ENCODE results near the gene PSKH1. TPM values are rescaled to one million over a fixed set of nuclear protein-coding genes. Genes with fewer than 3 reads are reported as not detected.

PSKH1 gene
- polyA plus RNA-seq, 4 donors: 13.8 to 29.2 (median 23.6) TPM

DNA sequence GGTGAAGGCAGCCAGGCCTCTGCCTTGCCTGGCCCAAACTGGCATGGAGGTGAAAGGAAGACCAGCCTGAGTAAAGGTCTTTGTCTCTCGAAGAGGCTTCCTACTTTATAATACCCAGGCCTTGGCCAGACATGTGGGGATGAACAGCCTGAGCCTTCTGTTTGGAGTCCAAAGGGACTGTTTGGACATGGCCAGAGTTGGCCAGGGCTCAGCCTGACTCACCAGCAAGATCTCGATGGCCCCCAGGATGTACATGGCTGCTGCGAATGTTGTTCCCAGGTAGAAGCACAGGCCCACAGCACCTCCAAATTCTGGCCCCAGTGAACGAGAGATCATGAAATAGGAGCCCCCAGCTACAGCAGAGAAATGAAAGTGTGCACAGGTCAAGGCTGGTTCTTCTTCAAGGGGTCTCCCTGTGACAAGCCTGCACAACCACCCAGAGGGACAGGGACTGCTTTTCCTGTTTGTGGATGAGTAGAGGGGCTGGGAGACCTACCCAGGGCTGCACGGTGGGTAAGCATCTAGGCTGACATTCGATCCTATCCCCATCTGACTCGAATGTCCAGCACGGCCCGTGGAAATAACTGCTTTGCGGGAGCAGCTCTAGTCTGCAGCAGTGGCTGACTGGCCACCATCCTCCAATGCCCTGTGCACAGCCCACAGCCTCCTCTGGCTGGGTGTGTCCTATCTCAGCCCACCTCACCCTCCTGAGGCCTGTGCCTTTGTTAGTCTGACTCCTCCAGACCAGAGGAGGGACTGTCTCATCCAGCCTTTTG is 61.6 kb downstream of the PSKH1 start:
- Histone ChIP-seq H3K27ac (ENCODE audit: low read depth in 1 of 3, low read length in 2 of 3) (no peak overlapping the region), H3K27me3 (ENCODE audit: control insufficient read depth in 3 of 3, insufficient read depth in 3 of 3, low read length in 3 of 3) (no peaks in the 10 kb centered on the region), H3K4me1 (ENCODE audit: control insufficient read depth in 3 of 3, insufficient read depth in 2 of 3, low read depth in 1 of 3, low read length in 2 of 3) (no peaks in the 10 kb centered on the region), H3K9me3 (ENCODE audit: control insufficient read depth in 2 of 2, insufficient read depth in 1 of 2, low read depth in 1 of 2, low read length in 1 of 2) (no peaks in the 10 kb centered on the region), H3K36me3 (ENCODE audit: control insufficient read depth in 3 of 3, insufficient read depth in 2 of 3, low read depth in 1 of 3, low read length in 3 of 3) (peaks cover 0 to 72% (median 0%) of the 10 kb centered on the region in 3 donors), H3K4me3 (ENCODE audit: low read depth in 1 of 3, low read length in 3 of 3) (no peak overlapping the region)
- no peak for FAIRE-seq
- DNase-seq: no peak
- 84 to 89% (median 89%) methylated on average over 10 of the region's 10 CpGs for WGBS, 3 donors

- FAIRE-seq (no peak), DNase-seq (no peak)
- Histone ChIP-seq H3K4me1 (ENCODE audit: control insufficient read depth in 3 of 3, insufficient read depth in 2 of 3, low read depth in 1 of 3, low read length in 2 of 3) (no peaks in the 10 kb centered on the region), H3K4me3 (ENCODE audit: low read depth in 1 of 3, low read length in 3 of 3) (no peak overlapping the region), H3K27ac (ENCODE audit: low read depth in 1 of 3, low read length in 2 of 3) (no peak overlapping the region), H3K9me3 (ENCODE audit: control insufficient read depth in 2 of 2, insufficient read depth in 1 of 2, low read depth in 1 of 2, low read length in 1 of 2) (no peaks in the 10 kb centered on the region), H3K27me3 (ENCODE audit: control insufficient read depth in 3 of 3, insufficient read depth in 3 of 3, low read length in 3 of 3) (no peaks in the 10 kb centered on the region), H3K36me3 (ENCODE audit: control insufficient read depth in 3 of 3, insufficient read depth in 2 of 3, low read depth in 1 of 3, low read length in 3 of 3) (peaks cover 0 to 73% (median 0%) of the 10 kb centered on the region in 3 donors)
- 88 to 96% (median 89%) methylated on average over 9 of the region's 9 CpGs for WGBS, 3 donors
These were observed 64.6 kb downstream of the PSKH1 start for GRCh38 chr16:67957622-67958021.

GRCh38 chr16:67959536-67960329 is 66.7 kb downstream of the PSKH1 start:
- Histone ChIP-seq H3K27me3 (ENCODE audit: control insufficient read depth in 3 of 3, insufficient read depth in 3 of 3, low read length in 3 of 3) (no peaks in the 10 kb centered on the region), H3K27ac (ENCODE audit: low read depth in 1 of 3, low read length in 2 of 3) (peak overlapping the region in 1 of 3 donors; percentile 53), H3K4me3 (ENCODE audit: low read depth in 1 of 3, low read length in 3 of 3) (no peak overlapping the region), H3K36me3 (ENCODE audit: control insufficient read depth in 3 of 3, insufficient read depth in 2 of 3, low read depth in 1 of 3, low read length in 3 of 3) (peaks cover 0 to 75% (median 0%) of the 10 kb centered on the region in 3 donors), H3K4me1 (ENCODE audit: control insufficient read depth in 3 of 3, insufficient read depth in 2 of 3, low read depth in 1 of 3, low read length in 2 of 3) (peaks cover 0 to 15% (median 0%) of the 10 kb centered on the region in 3 donors), H3K9me3 (ENCODE audit: control insufficient read depth in 2 of 2, insufficient read depth in 1 of 2, low read depth in 1 of 2, low read length in 1 of 2) (no peaks in the 10 kb centered on the region)
- WGBS, 3 donors: 64 to 76% (median 71%) methylated on average over 11 of the region's 11 CpGs
- DNase-seq (peak in 1 of 2 donors; percentile 29), FAIRE-seq (no peak)

GRCh38 chr16:67961551-67961957 is 68.5 kb downstream of the PSKH1 start:
- DNase-seq: peak in 1 of 2 donors; percentile 74
- H3K27ac ChIP-seq (ENCODE audit: low read depth in 1 of 3, low read length in 2 of 3): peak overlapping the region in 1 of 3 donors; percentile 45
- H3K27me3 ChIP-seq (ENCODE audit: control insufficient read depth in 3 of 3, insufficient read depth in 3 of 3, low read length in 3 of 3): no peaks in the 10 kb centered on the region
- H3K4me1 ChIP-seq (ENCODE audit: control insufficient read depth in 3 of 3, insufficient read depth in 2 of 3, low read depth in 1 of 3, low read length in 2 of 3): peaks cover 0 to 19% (median 0%) of the 10 kb centered on the region in 3 donors
- 17 to 62% (median 39%) methylated on average over 11 to 13 of the region's 13 CpGs for WGBS, 3 donors
- H3K4me3 ChIP-seq (ENCODE audit: low read depth in 1 of 3, low read length in 3 of 3): no peak overlapping the region
- no peak for FAIRE-seq
- no peaks in the 10 kb centered on the region for H3K9me3 ChIP-seq (ENCODE audit: control insufficient read depth in 2 of 2, insufficient read depth in 1 of 2, low read depth in 1 of 2, low read length in 1 of 2)
- peaks cover 0 to 78% (median 0%) of the 10 kb centered on the region in 3 donors for H3K36me3 ChIP-seq (ENCODE audit: control insufficient read depth in 3 of 3, insufficient read depth in 2 of 3, low read depth in 1 of 3, low read length in 3 of 3)

- Histone ChIP-seq H3K4me1 (ENCODE audit: control insufficient read depth in 3 of 3, insufficient read depth in 2 of 3, low read depth in 1 of 3, low read length in 2 of 3) (peaks cover 0 to 24% (median 0%) of the 10 kb centered on the region in 3 donors), H3K9me3 (ENCODE audit: control insufficient read depth in 2 of 2, insufficient read depth in 1 of 2, low read depth in 1 of 2, low read length in 1 of 2) (no peaks in the 10 kb centered on the region), H3K4me3 (ENCODE audit: low read depth in 1 of 3, low read length in 3 of 3) (no peak overlapping the region), H3K27ac (ENCODE audit: low read depth in 1 of 3, low read length in 2 of 3) (peak overlapping the region in 1 of 3 donors; percentile 19), H3K36me3 (ENCODE audit: control insufficient read depth in 3 of 3, insufficient read depth in 2 of 3, low read depth in 1 of 3, low read length in 3 of 3) (peaks cover 0 to 78% (median 0%) of the 10 kb centered on the region in 3 donors), H3K27me3 (ENCODE audit: control insufficient read depth in 3 of 3, insufficient read depth in 3 of 3, low read length in 3 of 3) (no peaks in the 10 kb centered on the region)
- no peak for DNase-seq
- no peak for FAIRE-seq
- WGBS, 3 donors: 76 to 93% (median 83%) methylated on average over 8 of the region's 8 CpGs
These were observed 69.1 kb downstream of the PSKH1 start for GRCh38 chr16:67962135-67962534.

- 68 to 86% (median 70%) methylated on average over 2 of the region's 2 CpGs for WGBS, 3 donors
- H3K9me3 ChIP-seq (ENCODE audit: control insufficient read depth in 2 of 2, insufficient read depth in 1 of 2, low read depth in 1 of 2, low read length in 1 of 2): no peaks in the 10 kb centered on the region
- peaks cover 0 to 31% (median 0%) of the 10 kb centered on the region in 3 donors for H3K4me1 ChIP-seq (ENCODE audit: control insufficient read depth in 3 of 3, insufficient read depth in 2 of 3, low read depth in 1 of 3, low read length in 2 of 3)
- peaks cover 0 to 3% (median 0%) of the 10 kb centered on the region in 3 donors for H3K27me3 ChIP-seq (ENCODE audit: control insufficient read depth in 3 of 3, insufficient read depth in 3 of 3, low read length in 3 of 3)
- H3K36me3 ChIP-seq (ENCODE audit: control insufficient read depth in 3 of 3, insufficient read depth in 2 of 3, low read depth in 1 of 3, low read length in 3 of 3): peaks cover 0 to 69% (median 0%) of the 10 kb centered on the region in 3 donors
- DNase-seq: no peak
- peak overlapping the region in 1 of 3 donors; percentile 8 for H3K27ac ChIP-seq (ENCODE audit: low read depth in 1 of 3, low read length in 2 of 3)
- peak overlapping the region in 1 of 3 donors; percentile 45 for H3K4me3 ChIP-seq (ENCODE audit: low read depth in 1 of 3, low read length in 3 of 3)
- no peak for FAIRE-seq
These were observed 70.2 kb downstream of the PSKH1 start for GRCh38 chr16:67963292-67963661.

GRCh38 chr16:67963662-67964321 is 70.7 kb downstream of the PSKH1 start:
- Histone ChIP-seq H3K4me3 (ENCODE audit: low read depth in 1 of 3, low read length in 3 of 3) (peak overlapping the region in 1 of 3 donors; percentile 45), H3K4me1 (ENCODE audit: control insufficient read depth in 3 of 3, insufficient read depth in 2 of 3, low read depth in 1 of 3, low read length in 2 of 3) (peaks cover 0 to 31% (median 0%) of the 10 kb centered on the region in 3 donors), H3K27ac (ENCODE audit: low read depth in 1 of 3, low read length in 2 of 3) (peak overlapping the region in 1 of 3 donors; percentile 8), H3K36me3 (ENCODE audit: control insufficient read depth in 3 of 3, insufficient read depth in 2 of 3, low read depth in 1 of 3, low read length in 3 of 3) (peaks cover 0 to 63% (median 0%) of the 10 kb centered on the region in 3 donors), H3K9me3 (ENCODE audit: control insufficient read depth in 2 of 2, insufficient read depth in 1 of 2, low read depth in 1 of 2, low read length in 1 of 2) (no peaks in the 10 kb centered on the region), H3K27me3 (ENCODE audit: control insufficient read depth in 3 of 3, insufficient read depth in 3 of 3, low read length in 3 of 3) (peaks cover 0 to 3% (median 0%) of the 10 kb centered on the region in 3 donors)
- DNase-seq (peak; percentile 20 to 72), FAIRE-seq (no peak)
- 43 to 62% (median 58%) methylated on average over 32 of the region's 32 CpGs for WGBS, 3 donors

Data from small intestine (tissue), 7 donors.